Upper lobe of left lung (tissue), 6 donors: ENCODE measurements around the gene LYPD3. TPM values are rescaled to one million over a fixed set of nuclear protein-coding genes. Genes with fewer than 3 reads are reported as not detected.

ENCODE experiments used
- ATAC-seq, 2 donors: fragments of 200-7000 bp; cut with Tn5 transposase; one replicate each; pipeline ENCODE4 v1.9.1; 2022; ENCODE audit warnings: mild to moderate bottlenecking in 2 of 2, moderate library complexity in 2 of 2; ENCODE audit not compliant: low FRiP score in 2 of 2
- DNase-seq, 2 donors: peaks; one replicate each; pipeline ENCODE4 v3.0.0-alpha.2; 2019 to 2020
- H3K27ac ChIP-seq, 4 donors: fragments of 200-600 bp; sonication (generic); one replicate each; pipeline ENCODE4 v1.5.1; 2016 to 2019
- H3K27me3 ChIP-seq, 4 donors: fragments of 200-600 bp; sonication (generic); one replicate each; pipeline ENCODE4 v1.5.1; 2017 to 2019
- H3K36me3 ChIP-seq, 4 donors: fragments of 200-600 bp; sonication (generic); one replicate each; pipeline ENCODE4 v1.5.1; 2016 to 2019
- H3K4me1 ChIP-seq, 4 donors: fragments of 200-600 bp; sonication (generic); one replicate each; pipeline ENCODE4 v1.5.1; 2018 to 2019
- H3K4me3 ChIP-seq, 4 donors: fragments of 200-600 bp; sonication (generic); one replicate each; pipeline ENCODE4 v1.5.1; 2017 to 2019; ENCODE audit warnings: mild to moderate bottlenecking in 2 of 4, moderate library complexity in 1 of 4
- H3K9me3 ChIP-seq, 4 donors: fragments of 200-600 bp; sonication (generic); one replicate each; pipeline ENCODE4 v1.5.1; 2018 to 2019
- EP300 ChIP-seq, 4 donors: sonication (generic); formaldehyde crosslinking; IDR thresholded peaks; one replicate each; pipeline ENCODE4 v1.5.1; 2017; ENCODE audit warnings: antibody characterized with exemption in 4 of 4, control low read depth in 2 of 4
- POLR2A ChIP-seq, 4 donors: fragments of 450-650 bp; IDR thresholded peaks; one replicate each; pipeline ENCODE4 v1.5.1; 2016 to 2017; ENCODE audit warnings: antibody characterized with exemption in 4 of 4, mild to moderate bottlenecking in 2 of 4
- POLR2AphosphoS5 ChIP-seq, 2 donors: sonication (generic); formaldehyde crosslinking; IDR thresholded peaks; one replicate each; pipeline ENCODE4 v1.5.1; 2017; ENCODE audit warnings: antibody characterized with exemption in 2 of 2
- WGBS, 2 donors: methylation state at CpG; one replicate each; pipeline ENCODE4 v1.1.5; 2017 to 2018; 5-methylcytosine and 5-hydroxymethylcytosine counted together
- total RNA-seq, 6 donors: library from RNA; depleted of rRNA in 4 of 6; stranded (reverse); fragments of >200 nt in 4 of 6; gene quantifications; one replicate each; pipeline versions ENCODE4 v1.1.0 to v1.2.1, GENCODE V29; 2016 to 2021
- TF ChIP-seq, protein P1 (sequence below), 6 experiments: fragments of 450-650 bp in 4 of 6; fragments of 200-600 bp in 2 of 6; sonication (generic) in 2 of 6; IDR thresholded peaks; one replicate each; pipeline ENCODE4 v1.5.1; 2016 to 2019; ENCODE audit warnings: antibody characterized with exemption in 6 of 6
- donor health status: DM: no; HTN: no; CAD: no; lungs with moderate emphysema.
- donor health status: DM: no; HTN: yes; CAD: no; lungs with severe emphysema.

Gene LYPD3
- total RNA-seq, 6 donors from 2014 or later = 0.29 to 13.6 (median 0.39) TPM; not detected in 1

DNA sequence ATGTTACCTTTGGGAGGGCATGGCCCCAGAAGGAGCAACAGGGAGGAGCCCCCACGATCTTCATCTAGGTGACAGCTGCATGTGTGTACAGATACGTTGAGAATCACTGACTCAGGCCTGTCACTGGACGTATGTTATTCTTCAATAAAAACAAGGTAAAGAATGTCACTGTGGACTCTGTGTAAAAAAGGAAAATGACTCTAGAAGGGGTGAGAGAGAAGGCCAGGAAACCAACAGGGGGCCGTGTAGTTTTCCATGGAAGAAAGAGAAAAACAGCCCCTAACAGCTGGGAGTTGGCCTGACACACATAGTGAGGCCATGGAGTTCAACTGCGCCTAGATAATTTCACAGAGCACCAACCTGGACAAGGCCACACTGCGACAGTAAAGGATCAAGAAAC, 1.9 kb upstream of the LYPD3 start:
- no peak for ATAC-seq
- no peak for TF ChIP-seq EP300 (IDR thresholded peaks at IDR 0.05)
- TF ChIP-seq, protein P1, sequence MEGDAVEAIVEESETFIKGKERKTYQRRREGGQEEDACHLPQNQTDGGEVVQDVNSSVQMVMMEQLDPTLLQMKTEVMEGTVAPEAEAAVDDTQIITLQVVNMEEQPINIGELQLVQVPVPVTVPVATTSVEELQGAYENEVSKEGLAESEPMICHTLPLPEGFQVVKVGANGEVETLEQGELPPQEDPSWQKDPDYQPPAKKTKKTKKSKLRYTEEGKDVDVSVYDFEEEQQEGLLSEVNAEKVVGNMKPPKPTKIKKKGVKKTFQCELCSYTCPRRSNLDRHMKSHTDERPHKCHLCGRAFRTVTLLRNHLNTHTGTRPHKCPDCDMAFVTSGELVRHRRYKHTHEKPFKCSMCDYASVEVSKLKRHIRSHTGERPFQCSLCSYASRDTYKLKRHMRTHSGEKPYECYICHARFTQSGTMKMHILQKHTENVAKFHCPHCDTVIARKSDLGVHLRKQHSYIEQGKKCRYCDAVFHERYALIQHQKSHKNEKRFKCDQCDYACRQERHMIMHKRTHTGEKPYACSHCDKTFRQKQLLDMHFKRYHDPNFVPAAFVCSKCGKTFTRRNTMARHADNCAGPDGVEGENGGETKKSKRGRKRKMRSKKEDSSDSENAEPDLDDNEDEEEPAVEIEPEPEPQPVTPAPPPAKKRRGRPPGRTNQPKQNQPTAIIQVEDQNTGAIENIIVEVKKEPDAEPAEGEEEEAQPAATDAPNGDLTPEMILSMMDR (IDR thresholded peaks at IDR 0.05) = no peak
- no peak for TF ChIP-seq POLR2A (IDR thresholded peaks at IDR 0.05)
- no peak for TF ChIP-seq POLR2AphosphoS5 (IDR thresholded peaks at IDR 0.05)

DNA sequence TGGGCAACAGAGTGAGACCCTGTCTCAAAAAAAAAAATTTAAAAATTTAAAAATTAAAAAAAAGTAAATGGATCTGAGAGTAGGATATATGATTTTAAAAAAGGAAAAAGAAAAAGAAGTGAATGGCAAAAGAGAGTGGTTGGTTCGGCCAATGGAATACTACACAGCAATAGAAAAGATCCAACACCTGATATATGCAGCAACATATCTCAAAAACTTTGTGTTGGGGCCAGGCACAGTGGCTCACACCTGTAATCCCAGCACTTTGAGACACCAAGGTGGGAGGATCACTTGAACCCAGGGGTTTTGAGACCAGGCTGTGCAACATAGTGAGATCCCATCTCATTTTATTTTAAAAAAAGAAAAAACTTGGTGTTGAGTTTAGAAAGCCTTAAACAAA, 1.4 kb upstream of the LYPD3 start:
- no peaks in the 10 kb centered on the region for H3K36me3 ChIP-seq
- no peak overlapping the region for H3K4me3 ChIP-seq
- H3K4me1 ChIP-seq = peaks cover 8 to 26% (median 20%) of the 10 kb centered on the region in 4 donors
- H3K9me3 ChIP-seq = no peaks in the 10 kb centered on the region
- DNase-seq (no peak), ATAC-seq (no peak)
- no peaks in the 10 kb centered on the region for H3K27me3 ChIP-seq
- no peak overlapping the region for H3K27ac ChIP-seq
- TF ChIP-seq, protein P1 (IDR thresholded peaks at IDR 0.05) = no peak
- TF ChIP-seq POLR2A (IDR thresholded peaks at IDR 0.05) (no peak), POLR2AphosphoS5 (IDR thresholded peaks at IDR 0.05) (no peak), EP300 (IDR thresholded peaks at IDR 0.05) (no peak)
- 94 to 100% methylated on average over 1 of the region's 1 CpG for WGBS, 2 donors

More for the DNA sequence above, 1.9 kb upstream of the LYPD3 start:
- DNase-seq = no peak
- 85% methylated on average over 6 of the region's 6 CpGs for WGBS, 2 donors
- Histone ChIP-seq H3K27ac (no peak overlapping the region), H3K4me3 (no peak overlapping the region), H3K9me3 (no peaks in the 10 kb centered on the region), H3K4me1 (peaks cover 8 to 26% (median 20%) of the 10 kb centered on the region in 4 donors), H3K36me3 (no peaks in the 10 kb centered on the region), H3K27me3 (no peaks in the 10 kb centered on the region)

DNA sequence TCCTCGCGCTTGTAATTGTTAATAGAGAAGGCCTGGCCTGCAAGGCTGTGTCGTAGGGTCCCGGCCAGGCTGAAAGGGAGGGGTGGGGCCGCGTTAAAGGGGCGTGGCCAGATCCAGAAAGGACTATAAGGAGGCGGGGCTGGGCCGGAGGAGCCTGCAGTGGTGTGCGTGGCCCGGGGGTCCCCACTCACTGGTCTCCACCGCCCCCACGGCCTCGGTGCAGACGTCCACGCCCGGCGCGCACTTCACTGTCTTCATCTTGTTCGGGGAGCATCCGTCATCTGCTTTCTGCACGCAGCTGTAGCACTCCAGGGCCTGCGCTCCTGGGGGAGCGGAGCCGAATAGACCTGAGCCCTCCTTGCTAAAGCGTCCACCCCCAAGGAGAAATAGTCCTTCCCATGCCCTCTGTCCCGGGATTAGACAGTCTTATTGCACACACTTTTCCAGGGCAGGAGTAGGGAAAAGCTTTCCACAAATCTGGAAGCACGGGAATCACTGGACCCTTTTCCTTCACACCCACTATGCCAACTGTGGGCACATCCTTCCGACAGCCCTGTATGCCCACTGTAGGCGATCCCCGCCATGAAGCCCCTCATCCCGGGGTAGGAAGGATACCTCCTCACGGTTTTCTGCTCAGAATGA, 1.2 kb downstream of the LYPD3 start:
- DNase-seq = peak; percentile 79 to 88

DNA sequence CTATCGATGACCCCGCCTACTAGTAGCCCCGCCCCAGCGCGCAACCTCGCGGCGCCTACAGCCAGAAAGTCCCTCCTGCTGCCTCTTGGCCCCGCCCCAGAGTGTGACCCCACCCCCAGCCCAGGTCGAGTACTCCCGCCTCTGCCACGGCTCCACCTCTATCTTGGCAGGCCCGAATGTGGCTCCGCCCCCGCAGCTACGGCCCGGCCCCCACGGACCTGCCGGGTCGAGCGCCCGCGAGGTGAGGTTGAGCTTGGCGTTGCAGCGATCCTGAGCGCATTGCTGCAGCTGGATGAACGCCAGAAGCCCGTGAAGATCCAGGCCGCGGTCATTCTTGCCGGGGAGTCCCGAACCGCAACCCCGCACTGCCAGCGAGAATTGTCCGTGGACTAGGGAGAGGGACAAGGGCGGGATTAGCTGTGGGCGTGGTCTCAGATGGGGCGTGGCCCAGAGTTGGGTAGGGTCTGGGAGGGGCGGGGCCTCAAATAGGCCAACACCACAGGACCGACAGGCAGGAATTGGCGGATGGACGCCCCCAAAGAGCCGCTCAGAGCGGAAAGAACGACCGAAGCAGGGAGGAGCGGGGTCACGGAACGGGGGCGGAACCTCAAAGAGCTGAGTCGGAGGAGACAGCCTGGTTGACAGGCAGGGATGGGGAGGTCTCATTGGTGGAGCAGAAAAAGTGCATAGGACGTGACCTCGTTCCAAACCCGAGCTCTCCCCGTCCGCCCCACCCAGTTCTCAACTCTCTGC, 1.9 kb downstream of the LYPD3 start:
- no peaks in the 10 kb centered on the region for H3K36me3 ChIP-seq
- no peak for TF ChIP-seq EP300 (IDR thresholded peaks at IDR 0.05)
- TF ChIP-seq, protein P1 (IDR thresholded peaks at IDR 0.05) = no peak
- peak in 1 of 2 donors; percentile 70 for TF ChIP-seq POLR2AphosphoS5 (IDR thresholded peaks at IDR 0.05)
- TF ChIP-seq POLR2A (IDR thresholded peaks at IDR 0.05) = peak in 2 of 4 donors; percentile 10 to 59
- DNase-seq (peak; percentile 99), ATAC-seq (peak; percentile 96)
- peak overlapping the region; percentile 63 to 80 (median 70) for H3K4me3 ChIP-seq
- no peaks in the 10 kb centered on the region for H3K9me3 ChIP-seq
- H3K27ac ChIP-seq = peak overlapping the region; percentile 74 to 90 (median 80)
- H3K27me3 ChIP-seq = no peaks in the 10 kb centered on the region
- WGBS, 2 donors = 0 to 1% methylated on average over 41 to 43 of the region's 57 CpGs
- peaks cover 5 to 26% (median 16%) of the 10 kb centered on the region in 4 donors for H3K4me1 ChIP-seq

More for the DNA sequence above, 1.2 kb downstream of the LYPD3 start:
- Histone ChIP-seq H3K9me3 (no peaks in the 10 kb centered on the region), H3K36me3 (no peaks in the 10 kb centered on the region), H3K4me3 (peak overlapping the region; percentile 63 to 80 (median 70)), H3K27me3 (no peaks in the 10 kb centered on the region), H3K4me1 (peaks cover 8 to 26% (median 18%) of the 10 kb centered on the region in 4 donors), H3K27ac (peak overlapping the region; percentile 74 to 90 (median 80))
- TF ChIP-seq POLR2AphosphoS5 (IDR thresholded peaks at IDR 0.05) (no peak), POLR2A (IDR thresholded peaks at IDR 0.05) (no peak)
- TF ChIP-seq, protein P1 (IDR thresholded peaks at IDR 0.05) = no peak
- WGBS, 2 donors = 10 to 19% methylated on average over 17 to 33 of the region's 33 CpGs
- ATAC-seq = peak; percentile 77 to 80
